Measurements from ENCODE around the gene TSBP1. TPM values are rescaled to one million over a fixed set of nuclear protein-coding genes. Genes with fewer than 3 reads are reported as not detected.

TSBP1 gene
- total and polyA plus RNA-seq, 12 donors: not detected

DNA sequence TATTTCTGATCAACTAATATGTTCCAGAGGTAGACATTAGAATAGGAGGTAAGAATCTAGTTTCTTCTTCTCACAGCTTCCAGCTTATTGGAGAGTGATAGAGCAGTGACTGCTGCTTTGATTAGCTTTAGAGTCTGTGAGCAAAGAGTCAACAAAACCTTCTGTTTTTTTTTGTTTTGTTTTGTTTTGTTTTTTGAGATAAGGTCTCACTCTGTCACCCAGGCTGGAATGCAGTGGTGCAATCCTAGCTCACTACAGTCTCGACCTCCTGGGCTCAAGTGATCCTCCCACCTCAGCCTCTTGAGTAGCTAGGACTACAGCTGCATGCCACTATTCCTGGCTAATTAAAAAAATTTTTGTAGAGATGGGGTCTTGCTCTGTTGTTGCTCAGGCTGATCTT lies 39.3 kb downstream of the TSBP1 start:
- Histone ChIP-seq H3K27ac (no peak overlapping the region), H3K4me1 (replicated peaks in 1 of 2) (no peaks in the 10 kb centered on the region), H3K36me3 (replicated peaks in 1 of 2) (no peaks in the 10 kb centered on the region), H3K27me3 (no peaks in the 10 kb centered on the region), H3K4me3 (no peak overlapping the region), H3K9me3 (replicated peaks in 1 of 3) (no peaks in the 10 kb centered on the region)
- TF ChIP-seq, protein P1, sequence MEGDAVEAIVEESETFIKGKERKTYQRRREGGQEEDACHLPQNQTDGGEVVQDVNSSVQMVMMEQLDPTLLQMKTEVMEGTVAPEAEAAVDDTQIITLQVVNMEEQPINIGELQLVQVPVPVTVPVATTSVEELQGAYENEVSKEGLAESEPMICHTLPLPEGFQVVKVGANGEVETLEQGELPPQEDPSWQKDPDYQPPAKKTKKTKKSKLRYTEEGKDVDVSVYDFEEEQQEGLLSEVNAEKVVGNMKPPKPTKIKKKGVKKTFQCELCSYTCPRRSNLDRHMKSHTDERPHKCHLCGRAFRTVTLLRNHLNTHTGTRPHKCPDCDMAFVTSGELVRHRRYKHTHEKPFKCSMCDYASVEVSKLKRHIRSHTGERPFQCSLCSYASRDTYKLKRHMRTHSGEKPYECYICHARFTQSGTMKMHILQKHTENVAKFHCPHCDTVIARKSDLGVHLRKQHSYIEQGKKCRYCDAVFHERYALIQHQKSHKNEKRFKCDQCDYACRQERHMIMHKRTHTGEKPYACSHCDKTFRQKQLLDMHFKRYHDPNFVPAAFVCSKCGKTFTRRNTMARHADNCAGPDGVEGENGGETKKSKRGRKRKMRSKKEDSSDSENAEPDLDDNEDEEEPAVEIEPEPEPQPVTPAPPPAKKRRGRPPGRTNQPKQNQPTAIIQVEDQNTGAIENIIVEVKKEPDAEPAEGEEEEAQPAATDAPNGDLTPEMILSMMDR (IDR thresholded peaks at IDR 0.05): no peak
- TF ChIP-seq POLR2A (IDR thresholded peaks at IDR 0.05): no peak
- intact Hi-C loops (cut with DNase I): no loop called here
- DNase-seq: peak in 1 of 7 donors; percentile 1
- WGBS, 4 donors: 73 to 91% (median 82%) methylated on average over 1 of the region's 1 CpG

DNA sequence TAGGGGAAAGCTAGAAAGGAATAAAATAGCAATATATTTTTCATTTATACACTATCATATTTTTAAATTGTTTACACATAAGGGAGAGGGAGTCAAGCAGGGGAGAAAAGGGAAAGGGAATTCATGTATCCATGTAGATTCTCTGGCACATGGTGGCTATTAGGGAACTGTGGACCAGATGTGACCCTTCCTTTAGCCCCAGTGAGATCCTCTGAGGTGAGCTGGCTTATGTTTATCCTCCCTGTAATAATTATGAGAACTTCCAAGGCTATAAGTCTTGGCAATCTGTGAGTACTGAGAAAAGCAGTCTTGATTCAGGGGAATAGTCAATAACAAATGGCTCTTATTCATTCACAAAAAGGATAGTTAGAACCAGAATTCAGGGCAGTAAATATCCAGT lies 42.6 kb downstream of the TSBP1 start:
- no peak for DNase-seq
- H3K36me3 ChIP-seq (replicated peaks in 1 of 2): no peaks in the 10 kb centered on the region
- intact Hi-C loops (cut with DNase I): no loop called here
- H3K27ac ChIP-seq: no peak overlapping the region
- no peaks in the 10 kb centered on the region for H3K9me3 ChIP-seq (replicated peaks in 1 of 3)
- no peak overlapping the region for H3K4me3 ChIP-seq
- no peaks in the 10 kb centered on the region for H3K4me1 ChIP-seq (replicated peaks in 1 of 2)
- TF ChIP-seq, protein P1 (IDR thresholded peaks at IDR 0.05): no peak
- no peak for TF ChIP-seq POLR2A (IDR thresholded peaks at IDR 0.05)
- H3K27me3 ChIP-seq: no peaks in the 10 kb centered on the region

DNA sequence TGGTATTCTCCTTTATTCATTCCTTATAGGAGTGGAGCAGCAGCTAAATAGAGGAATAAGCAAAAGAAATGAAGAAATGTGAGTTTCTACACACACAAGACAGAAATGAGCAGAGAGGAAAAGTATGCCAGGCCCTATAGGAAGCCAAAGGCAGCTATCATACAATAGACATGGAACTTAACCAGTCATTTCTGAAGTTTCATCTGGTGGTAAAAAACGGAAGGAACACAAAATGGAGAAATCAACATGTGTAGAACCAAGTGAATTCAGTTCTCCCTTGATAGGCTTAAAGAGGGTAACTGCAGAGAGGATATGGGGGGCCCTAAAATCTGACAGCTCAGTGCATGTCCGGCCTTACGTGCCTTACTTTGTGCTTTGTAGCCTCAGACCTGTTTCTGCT lies 44.6 kb downstream of the TSBP1 start:
- H3K36me3 ChIP-seq (replicated peaks in 1 of 2): no peaks in the 10 kb centered on the region
- H3K4me3 ChIP-seq: no peak overlapping the region
- no peak overlapping the region for H3K27ac ChIP-seq
- H3K27me3 ChIP-seq: no peaks in the 10 kb centered on the region
- DNase-seq: no peak
- H3K4me1 ChIP-seq (replicated peaks in 1 of 2): no peaks in the 10 kb centered on the region
- 66 to 82% (median 74%) methylated on average over 3 of the region's 3 CpGs for WGBS, 4 donors
- H3K9me3 ChIP-seq (replicated peaks in 1 of 3): no peaks in the 10 kb centered on the region
- intact Hi-C loops (cut with DNase I): no loop called here
- TF ChIP-seq, protein P1 (IDR thresholded peaks at IDR 0.05): no peak
- no peak for TF ChIP-seq POLR2A (IDR thresholded peaks at IDR 0.05)

DNA sequence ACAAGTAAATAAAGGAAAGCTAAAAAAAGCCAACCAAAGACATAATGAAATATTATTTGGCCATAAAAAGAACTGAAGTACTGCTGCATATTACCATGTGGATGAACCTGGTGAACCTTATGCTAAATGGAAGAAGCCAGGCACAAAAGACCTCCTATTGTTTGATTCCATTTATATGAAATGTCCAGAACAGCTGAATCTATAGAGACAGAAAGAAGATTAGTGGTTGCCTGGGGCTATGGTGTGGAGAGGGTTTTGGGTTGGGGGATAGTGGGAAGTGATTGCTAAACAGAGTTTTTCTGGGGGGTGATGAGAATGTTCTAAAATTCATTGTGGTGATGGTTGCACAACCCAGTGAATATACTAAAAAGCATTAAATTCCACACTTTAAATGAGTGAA lies 53.2 kb downstream of the TSBP1 start:
- Histone ChIP-seq H3K9me3 (replicated peaks in 1 of 3) (no peaks in the 10 kb centered on the region), H3K27ac (no peak overlapping the region), H3K27me3 (no peaks in the 10 kb centered on the region), H3K4me1 (replicated peaks in 1 of 2) (no peaks in the 10 kb centered on the region), H3K4me3 (no peak overlapping the region), H3K36me3 (replicated peaks in 1 of 2) (no peaks in the 10 kb centered on the region)
- no peak for DNase-seq
- TF ChIP-seq, protein P1 (IDR thresholded peaks at IDR 0.05): no peak
- no peak for TF ChIP-seq POLR2A (IDR thresholded peaks at IDR 0.05)
- intact Hi-C loops (cut with DNase I): no loop called here
